Measurements from ENCODE around the gene FAM241A. TPM values are rescaled to one million over a fixed set of nuclear protein-coding genes. Genes with fewer than 3 reads are reported as not detected.
A peak's percentile ranks its signal among the peaks of the same experiment; 100 is the strongest.

The FAM241A gene
- total RNA-seq: 1 to 10 TPM; 4.1 to 4.5 TPM

DNA sequence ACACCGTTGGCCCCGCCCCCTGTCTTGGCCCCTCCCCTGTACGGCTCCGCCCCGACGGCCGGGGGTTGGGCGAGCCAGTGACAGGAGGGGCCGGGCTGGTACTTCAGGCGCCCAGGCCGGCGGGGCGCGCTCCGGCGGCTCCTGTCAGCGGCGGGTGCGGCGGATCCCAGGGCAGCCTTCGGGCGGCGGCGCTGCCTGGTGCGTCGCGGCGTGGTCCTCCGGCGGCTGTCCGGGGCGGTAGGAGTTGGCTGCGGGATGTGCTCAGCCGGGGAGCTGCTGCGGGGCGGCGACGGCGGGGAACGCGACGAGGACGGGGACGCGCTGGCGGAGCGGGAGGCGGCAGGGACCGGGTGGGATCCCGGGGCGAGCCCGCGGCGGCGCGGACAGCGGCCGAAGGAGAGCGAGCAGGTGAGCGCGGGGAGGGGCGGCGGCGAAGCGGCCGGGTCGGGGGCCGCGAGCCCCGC, at the start of gene FAM241A:
Gene FAM241A (plus strand): TSS at position 129 of the 464 bp plus-strand sequence. CDS start 127 bp downstream, at position 256.
- H3K9me3 Mint-ChIP-seq: no peaks in the 10 kb centered on the region
- no peaks in the 10 kb centered on the region for H3K27me3 Mint-ChIP-seq
- H3K27ac Mint-ChIP-seq: peak within 1 kb of the TSS; percentile 93
- H3K4me1 Mint-ChIP-seq (ENCODE audit: low read depth): peaks cover 39% of the 10 kb centered on the region
- intact Hi-C loops (cut with micrococcal nuclease): loop anchor here (5.0 kb wide), 2 partner anchors 52 to 142 kb away; partner anchors contain the start of gene TIFA
- peaks cover 17% of the 10 kb centered on the region for H3K36me3 Mint-ChIP-seq (ENCODE audit: low read depth)
- DNase-seq (peak; percentile 89), ATAC-seq (peak; percentile 95)
- CTCF ChIA-PET: interaction anchor here (1.2 kb wide), 1 partner anchor 87 kb away, joined by 3 read pairs; no protein-coding TSS in a partner anchor
- peak within 1 kb of the TSS; percentile 97 for H3K4me3 Mint-ChIP-seq
- POLR2A ChIA-PET: interaction anchor here (1.0 to 1.7 kb wide), 5 partner anchors 11 to 140 kb away, joined by 3 to 5 read pairs (median 4); partner anchors contain the start of gene TIFA
- TF ChIP-seq, protein P1, sequence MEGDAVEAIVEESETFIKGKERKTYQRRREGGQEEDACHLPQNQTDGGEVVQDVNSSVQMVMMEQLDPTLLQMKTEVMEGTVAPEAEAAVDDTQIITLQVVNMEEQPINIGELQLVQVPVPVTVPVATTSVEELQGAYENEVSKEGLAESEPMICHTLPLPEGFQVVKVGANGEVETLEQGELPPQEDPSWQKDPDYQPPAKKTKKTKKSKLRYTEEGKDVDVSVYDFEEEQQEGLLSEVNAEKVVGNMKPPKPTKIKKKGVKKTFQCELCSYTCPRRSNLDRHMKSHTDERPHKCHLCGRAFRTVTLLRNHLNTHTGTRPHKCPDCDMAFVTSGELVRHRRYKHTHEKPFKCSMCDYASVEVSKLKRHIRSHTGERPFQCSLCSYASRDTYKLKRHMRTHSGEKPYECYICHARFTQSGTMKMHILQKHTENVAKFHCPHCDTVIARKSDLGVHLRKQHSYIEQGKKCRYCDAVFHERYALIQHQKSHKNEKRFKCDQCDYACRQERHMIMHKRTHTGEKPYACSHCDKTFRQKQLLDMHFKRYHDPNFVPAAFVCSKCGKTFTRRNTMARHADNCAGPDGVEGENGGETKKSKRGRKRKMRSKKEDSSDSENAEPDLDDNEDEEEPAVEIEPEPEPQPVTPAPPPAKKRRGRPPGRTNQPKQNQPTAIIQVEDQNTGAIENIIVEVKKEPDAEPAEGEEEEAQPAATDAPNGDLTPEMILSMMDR (IDR thresholded peaks at IDR 0.05): no peak

DNA sequence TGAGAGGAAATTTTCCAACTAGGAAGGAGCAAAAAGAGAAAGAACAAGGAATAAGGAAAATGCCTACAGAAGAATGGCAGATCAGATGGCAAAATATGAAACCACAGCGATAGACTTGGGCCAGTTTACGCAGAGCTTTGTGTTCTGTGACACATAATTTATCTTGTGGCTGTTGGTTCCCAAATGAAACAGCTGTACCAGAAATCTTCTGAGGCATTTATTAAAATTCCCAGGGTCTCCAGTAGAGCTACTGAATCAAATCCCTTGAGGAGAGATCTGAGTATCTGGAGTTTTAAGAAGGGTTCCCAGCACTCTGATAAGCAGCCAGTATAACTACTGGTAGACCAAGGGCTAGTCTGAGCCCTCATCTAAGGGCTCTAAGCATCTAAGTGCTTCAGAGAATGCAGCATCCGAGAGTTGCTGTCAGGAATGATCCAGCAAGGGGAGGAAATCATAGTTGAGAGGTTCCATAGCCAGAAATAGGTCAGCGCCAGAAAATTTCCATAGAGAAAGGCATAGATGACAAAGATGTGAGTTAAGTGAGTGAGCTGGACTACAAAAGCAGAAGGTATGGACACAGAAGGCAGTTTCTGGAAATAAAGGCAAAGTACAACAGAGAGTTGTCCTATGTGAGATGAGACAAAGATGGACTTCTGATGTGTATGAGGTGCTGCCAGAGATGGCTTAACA, 46.3 kb upstream of the FAM241A start:
- H3K36me3 Mint-ChIP-seq (ENCODE audit: low read depth): no peaks in the 10 kb centered on the region
- H3K27ac Mint-ChIP-seq: no peak overlapping the region
- peaks cover 8% of the 10 kb centered on the region for H3K27me3 Mint-ChIP-seq
- no peaks in the 10 kb centered on the region for H3K9me3 Mint-ChIP-seq
- no peak overlapping the region for H3K4me3 Mint-ChIP-seq
- TF ChIP-seq, protein P1 (IDR thresholded peaks at IDR 0.05): no peak
- ATAC-seq (no peak), DNase-seq (no peak)
- POLR2A ChIA-PET: interaction anchor here (0.6 to 1.3 kb wide), 2 partner anchors 133 to 187 kb away, joined by 3 read pairs; partner anchors contain the start of gene AP1AR
- H3K4me1 Mint-ChIP-seq (ENCODE audit: low read depth): peaks cover 3% of the 10 kb centered on the region
- intact Hi-C loops (cut with micrococcal nuclease): loop anchor here (1.0 kb wide), 1 partner anchor 136 kb away; no protein-coding TSS in a partner anchor
- CTCF ChIA-PET: interaction anchor here (0.7 to 6.5 kb wide), 34 partner anchors 10 to 441 kb away, joined by 3 to 110 read pairs (median 6); partner anchors contain the start of genes AP1AR, NEUROG2 and TIFA

DNA sequence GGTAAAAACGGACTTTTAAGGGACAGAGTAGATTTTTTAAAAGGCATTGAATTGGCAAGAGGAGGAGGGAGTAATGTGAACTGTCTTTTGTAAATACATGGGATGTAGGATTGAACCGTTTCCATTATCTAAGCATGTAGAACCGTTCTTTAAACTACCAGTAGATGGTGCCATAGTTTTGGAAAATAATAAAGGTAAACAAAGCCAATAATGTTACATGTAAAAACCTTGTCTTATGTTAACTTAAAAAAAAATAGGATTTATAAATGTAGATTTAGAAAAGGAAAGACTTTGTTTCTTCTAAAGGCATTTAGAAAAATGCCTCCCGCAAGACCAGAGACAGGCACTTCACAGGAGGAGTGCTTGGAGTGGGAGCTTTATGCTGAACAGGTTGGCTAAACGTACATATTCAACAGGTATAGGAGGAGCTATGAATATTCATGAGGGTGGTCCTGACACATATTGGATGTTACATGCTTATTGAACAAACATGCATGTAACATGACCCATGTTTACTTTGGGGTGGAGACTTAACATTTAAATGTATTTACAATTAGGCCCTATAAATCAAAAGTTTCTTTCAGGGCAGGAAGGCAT, 45.5 kb upstream of the FAM241A start:
- Mint-ChIP-seq H3K4me3 (no peak overlapping the region), H3K9me3 (no peaks in the 10 kb centered on the region), H3K4me1 (ENCODE audit: low read depth) (peaks cover 3% of the 10 kb centered on the region), H3K36me3 (ENCODE audit: low read depth) (no peaks in the 10 kb centered on the region), H3K27me3 (peaks cover 6% of the 10 kb centered on the region), H3K27ac (no peak overlapping the region)
- ChIA-PET CTCF (interaction anchor here (0.7 to 6.5 kb wide), 51 partner anchors 9 to 440 kb away, joined by 3 to 110 read pairs (median 4); partner anchors contain the start of genes AP1AR, NEUROG2 and TIFA), POLR2A (interaction anchor here (0.7 to 1.3 kb wide), 2 partner anchors 132 to 398 kb away, joined by 3 read pairs; partner anchors contain the start of gene AP1AR)
- intact Hi-C loops (cut with micrococcal nuclease): loop anchor here (1.0 to 5.0 kb wide), 2 partner anchors 136 to 423 kb away; no protein-coding TSS in a partner anchor
- no peak for DNase-seq
- ATAC-seq: peak; percentile 58
- TF ChIP-seq, protein P1 (IDR thresholded peaks at IDR 0.05): peak; percentile 72

DNA sequence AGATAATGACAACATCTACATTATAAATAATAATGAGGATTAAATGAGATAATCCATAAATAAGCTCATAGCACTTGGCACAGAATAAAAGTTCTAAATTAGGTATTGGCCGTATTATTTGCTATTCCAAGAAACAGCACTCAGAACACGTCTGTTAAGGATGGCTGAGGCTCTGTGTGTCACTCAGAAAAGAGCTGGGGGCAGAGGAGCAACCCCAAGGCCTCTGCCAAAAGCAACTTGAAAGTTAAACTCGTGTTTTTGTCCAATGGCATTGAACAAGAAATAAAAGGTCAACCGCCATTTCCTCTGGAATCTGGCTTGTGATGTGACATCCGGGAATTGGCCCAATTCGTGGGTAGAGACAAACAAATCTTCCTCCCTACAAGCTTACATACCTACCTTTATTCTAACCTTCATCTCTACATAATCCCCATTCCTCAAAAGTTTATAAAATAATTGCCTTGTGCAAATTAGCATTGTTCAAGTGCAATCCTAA, 42.3 kb upstream of the FAM241A start:
- Mint-ChIP-seq H3K4me1 (ENCODE audit: low read depth) (peaks cover 3% of the 10 kb centered on the region), H3K27ac (no peak overlapping the region), H3K9me3 (no peaks in the 10 kb centered on the region), H3K27me3 (peaks cover 1% of the 10 kb centered on the region), H3K4me3 (no peak overlapping the region), H3K36me3 (ENCODE audit: low read depth) (no peaks in the 10 kb centered on the region)
- DNase-seq (no peak), ATAC-seq (no peak)
- intact Hi-C loops (cut with micrococcal nuclease): loop anchor here (5.0 kb wide), 1 partner anchor 419 kb away; no protein-coding TSS in a partner anchor
- TF ChIP-seq, protein P1 (IDR thresholded peaks at IDR 0.05): no peak
- POLR2A ChIA-PET: no interaction called here
- CTCF ChIA-PET: interaction anchor here (1.2 to 6.5 kb wide), 4 partner anchors 45 to 421 kb away, joined by 3 to 110 read pairs (median 25); partner anchors contain the start of gene AP1AR
